ENCODE measurements around the gene CD82.

GRCh38 chr11:44577231-44577830, 11.9 kb downstream of the CD82 start:
- TF ChIP-seq CTCF (IDR thresholded peaks at IDR 0.05) (no peak), ZFX (IDR thresholded peaks at IDR 0.05; ENCODE audit: borderline replicate concordance) (no peak)
